HG03135 (cell line): Measurements from ENCODE around the gene CA5A.

Experiments used
- ATAC-seq: cut with Tn5 transposase; IDR thresholded peaks from one replicate; pipeline ENCODE4 v1.9.1; 2021; ENCODE audit warnings: mild to moderate bottlenecking, moderate library complexity; ENCODE audit not compliant: unreplicated experiment

Gene CA5A

DNA sequence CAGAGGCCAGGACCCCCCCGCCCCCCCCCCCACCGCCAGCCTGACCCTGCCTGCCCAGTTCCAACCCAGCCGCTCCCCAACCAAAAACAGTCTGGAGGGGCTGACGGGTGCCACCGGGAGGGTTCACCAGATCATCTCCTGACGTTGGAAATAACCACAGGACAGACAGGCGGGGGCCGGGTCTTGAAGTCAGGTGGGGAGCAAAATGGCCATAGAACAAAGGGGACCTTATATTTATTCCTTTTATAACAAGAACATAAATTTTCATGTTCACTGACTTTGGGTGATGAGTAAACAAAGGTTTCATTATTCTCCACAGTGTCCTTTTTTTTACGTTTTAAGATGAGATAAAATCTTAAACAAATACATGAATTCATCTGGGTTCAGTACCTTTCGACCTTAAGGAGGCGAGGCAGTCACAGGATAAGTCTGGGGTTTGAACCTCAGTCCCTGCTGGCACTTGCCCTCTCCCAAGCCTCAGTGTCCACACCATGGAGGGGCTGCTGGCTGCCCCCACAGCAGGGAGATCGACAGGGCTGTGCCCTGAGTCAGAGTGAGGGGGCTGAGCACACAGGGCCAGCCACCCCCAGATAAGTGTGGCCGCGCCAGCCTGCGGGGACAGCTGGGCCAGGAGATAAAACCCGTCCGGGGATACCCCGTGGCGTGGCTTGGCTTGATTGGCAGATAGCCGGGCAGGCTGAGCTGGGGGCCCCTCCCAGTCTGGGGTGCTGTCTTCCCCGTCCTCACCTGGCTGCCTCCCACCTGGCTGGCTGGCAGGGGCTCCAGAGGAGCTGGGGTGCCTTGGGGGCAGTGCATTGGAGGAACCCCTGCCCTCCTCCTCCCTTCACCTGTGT is 82.0 kb downstream of the CA5A start:
- ATAC-seq: no peak

DNA sequence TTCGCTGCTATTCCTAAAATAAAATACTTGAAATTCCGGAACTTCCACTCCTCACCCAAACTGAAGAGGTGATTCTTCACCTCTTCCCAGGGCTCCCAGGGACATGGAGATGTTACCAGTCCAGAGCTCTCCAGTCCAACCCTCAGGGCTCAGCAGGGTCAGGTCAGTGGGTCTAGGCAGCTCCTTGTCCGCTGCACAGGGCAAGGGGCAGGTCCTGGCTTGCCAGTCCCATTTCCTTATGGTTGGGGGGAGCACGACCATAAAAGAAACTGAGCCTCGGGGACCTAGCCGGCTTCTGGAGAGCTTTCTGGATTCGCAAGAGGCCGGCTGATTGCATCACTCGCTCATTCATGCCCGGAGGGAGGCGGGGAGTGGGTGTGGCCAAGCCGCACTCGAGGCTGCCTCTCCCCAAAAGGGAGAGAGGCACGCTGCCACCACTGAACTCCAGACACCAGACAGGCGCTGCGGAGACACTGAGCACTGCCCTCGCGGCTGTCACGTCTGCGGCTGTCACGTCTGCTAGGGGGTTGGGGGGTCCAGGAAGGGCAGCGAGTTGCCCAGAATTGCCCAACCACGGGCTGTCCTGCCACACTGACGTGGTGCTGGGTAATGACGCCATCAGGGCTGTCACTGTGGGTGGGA is 82.8 kb downstream of the CA5A start:
- no peak for ATAC-seq

DNA sequence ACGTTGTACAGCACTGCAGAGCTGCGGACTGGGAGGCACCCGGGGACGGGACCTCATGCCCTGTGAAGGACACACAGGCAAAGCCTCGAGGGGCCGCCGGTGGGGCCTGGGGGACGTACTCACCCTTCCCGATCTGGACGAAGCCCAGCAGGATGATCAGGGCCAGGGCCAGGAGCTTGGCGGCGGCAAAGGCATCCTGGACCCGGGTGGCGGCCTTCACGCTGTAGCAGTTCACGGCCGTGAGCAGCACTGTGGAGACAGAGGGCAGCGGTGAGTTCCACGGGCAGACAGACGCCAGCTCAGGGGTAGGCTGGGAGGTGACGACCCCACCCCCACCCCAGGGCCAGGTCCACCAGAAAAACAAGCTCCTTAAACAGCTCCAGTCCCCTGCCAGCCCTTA is 84.7 kb downstream of the CA5A start:
- ATAC-seq: no peak

DNA sequence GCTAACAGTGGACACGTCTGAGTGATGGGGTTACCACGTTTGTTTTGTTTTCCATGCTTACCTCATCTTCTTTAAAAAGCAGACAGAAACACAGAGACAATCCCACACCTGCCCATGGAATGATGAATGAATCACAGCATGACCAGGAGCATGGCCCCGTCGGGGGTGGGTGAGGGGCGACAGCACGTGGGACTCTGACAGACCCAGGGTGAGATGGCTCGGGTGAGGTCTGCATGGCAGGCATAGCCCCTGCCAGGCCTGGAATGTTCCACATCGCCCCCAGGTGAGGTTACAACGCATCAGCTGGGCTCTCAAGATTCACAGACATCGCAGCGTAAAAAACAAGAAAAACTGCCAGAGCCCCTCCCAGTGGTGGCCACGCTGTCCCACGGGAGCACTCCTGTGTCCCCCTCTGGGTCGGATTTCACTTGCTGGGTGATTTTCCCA is 85.2 kb downstream of the CA5A start:
- ATAC-seq: no peak

DNA sequence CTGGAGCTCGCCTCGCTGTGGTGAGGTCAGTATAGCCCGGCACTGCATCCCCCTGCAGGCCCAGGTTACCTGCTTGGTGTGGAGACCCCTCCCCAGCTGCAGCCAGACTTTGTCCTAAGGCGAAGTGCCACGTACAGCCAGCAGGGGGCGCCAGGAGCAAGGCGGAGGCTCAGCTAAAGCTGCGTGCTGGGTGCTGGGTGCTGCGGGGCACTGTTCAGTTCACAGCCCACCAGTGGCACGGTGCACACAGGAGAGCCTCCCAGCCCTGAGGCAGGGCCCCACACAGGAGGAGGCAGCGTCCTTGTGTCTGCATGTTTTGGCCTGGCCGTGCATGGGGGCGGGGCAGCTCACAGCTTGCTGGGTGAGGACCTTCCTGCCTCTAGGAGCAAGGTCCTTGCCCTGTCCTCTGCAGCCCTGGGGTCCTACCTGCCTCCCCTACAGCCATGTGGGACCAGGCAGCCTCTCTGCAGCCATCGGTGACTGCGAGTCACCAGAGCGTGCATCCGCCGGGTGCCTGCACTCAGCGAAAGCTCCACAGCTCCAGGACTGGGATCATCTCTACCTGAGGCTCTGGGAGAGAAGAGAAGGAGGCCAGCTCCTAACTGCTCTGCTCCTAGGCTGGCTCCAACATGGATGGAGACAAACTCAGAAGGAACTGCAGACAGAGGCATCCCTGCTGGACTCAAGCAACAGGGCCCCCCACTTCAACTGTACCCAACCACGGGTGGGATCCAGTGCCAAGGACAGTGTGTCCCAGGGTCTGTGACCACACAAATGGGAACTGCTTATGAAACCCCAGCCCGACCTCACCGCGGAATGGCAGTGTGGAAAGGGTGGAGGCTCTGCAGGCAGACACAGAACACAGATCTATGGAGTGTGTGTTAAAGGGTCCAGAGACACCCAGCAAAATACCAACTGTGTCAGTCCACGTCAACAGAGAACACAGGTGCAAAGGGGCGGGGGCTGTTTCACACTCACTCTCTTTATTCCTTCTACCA is 86.0 kb downstream of the CA5A start:
- no peak for ATAC-seq

DNA sequence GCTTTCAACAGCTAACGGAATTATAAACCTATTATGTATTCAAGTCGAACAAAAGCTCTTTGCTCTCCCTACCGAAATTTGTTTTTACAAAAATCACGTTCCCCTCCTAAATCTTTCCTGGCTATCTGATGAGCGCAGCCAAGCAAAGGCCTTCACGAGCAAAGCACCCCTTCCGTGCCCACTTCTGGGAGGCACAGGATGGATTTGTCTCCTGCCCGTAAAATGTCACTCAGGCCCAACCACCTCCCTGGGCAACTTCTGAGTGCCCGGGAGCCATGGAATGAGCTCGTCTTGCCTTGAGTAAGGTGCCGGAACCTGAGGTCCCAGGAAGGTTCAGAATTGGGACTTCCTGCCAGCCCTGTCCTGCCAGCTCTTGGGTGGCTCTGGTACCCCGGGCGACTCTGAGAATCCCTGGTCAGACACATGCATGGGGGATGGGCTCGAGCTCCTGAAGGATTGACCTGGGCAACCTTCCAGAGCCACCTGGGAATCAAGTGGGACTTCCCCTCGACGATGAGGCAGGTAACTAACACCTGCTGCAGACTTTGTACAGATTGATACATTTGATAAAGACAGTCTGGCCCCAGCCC is 86.8 kb downstream of the CA5A start:
- no peak for ATAC-seq

DNA sequence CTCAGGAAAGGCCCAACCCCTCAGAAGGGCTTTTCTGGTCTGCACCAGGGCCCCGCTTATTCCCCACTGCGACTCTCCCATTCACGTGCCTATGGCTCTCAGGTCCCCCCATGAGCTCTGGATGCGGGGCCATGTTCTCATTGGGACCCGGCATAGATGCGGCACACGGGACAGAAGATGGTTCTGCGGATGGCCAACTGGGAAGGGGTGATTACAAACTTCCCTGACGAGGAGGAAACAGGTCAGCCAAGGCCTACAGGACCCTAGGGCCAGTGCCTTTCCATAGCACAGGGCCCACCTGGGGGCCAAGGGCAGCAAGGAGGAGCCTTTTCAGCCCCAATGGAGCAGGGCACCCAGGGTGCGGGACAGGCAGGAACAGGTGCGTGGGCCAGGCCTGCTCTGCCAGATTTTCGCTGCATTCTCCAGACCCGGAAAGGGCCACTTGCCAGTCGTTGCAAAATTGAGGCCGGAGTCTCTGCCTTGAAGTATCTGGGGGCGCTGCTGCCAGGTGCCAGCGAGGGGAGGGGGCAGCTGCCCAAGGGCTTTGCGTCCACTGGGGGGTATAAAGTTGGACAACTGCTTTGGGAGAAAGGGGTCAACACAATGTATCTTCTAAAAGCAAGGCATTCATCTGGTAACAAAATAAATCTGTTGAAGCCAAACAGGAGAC is 87.5 kb downstream of the CA5A start:
- ATAC-seq: no peak

DNA sequence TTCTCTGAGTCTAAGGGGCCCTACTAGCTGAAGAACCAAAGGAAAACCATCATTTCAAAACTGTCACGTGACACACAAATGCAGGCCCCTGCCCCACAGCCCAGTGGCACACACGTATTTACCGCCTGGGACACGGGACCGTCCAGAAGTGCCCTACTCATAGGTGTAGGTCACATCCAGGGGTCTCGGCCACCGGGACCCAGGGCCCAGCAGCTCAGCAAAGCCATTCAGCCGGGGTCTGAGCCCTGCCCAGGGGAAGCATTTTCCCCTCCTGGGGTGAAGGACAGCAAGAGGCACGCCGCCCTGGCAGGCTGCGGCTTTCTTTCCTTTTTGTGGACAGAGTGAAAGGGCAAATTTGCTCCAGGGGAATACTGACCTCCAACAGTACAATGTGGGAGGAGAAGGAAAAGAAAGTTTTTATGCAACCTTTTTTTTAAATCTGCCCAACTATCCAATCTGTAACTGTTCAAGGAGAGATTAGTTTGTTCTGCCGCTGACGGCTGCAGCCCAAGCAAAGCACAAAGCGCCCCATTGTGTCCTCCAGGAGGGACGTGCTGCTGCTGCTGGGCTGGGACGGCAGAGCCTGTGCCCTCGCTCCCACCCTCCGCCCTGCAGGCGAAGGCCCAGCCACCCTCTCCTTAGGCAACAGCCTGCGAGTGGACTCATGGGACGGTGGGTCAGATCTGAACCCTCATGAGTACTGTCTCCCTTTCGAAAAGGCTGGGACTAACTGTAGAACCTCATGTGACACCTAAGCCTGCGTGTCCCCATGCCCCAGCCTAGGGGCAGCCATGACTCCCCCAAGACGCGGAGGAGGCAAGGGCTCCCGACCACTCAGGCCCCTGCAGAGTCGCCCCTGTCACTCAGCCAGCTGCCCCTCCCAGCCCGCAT is 88.3 kb downstream of the CA5A start:
- no peak for ATAC-seq

DNA sequence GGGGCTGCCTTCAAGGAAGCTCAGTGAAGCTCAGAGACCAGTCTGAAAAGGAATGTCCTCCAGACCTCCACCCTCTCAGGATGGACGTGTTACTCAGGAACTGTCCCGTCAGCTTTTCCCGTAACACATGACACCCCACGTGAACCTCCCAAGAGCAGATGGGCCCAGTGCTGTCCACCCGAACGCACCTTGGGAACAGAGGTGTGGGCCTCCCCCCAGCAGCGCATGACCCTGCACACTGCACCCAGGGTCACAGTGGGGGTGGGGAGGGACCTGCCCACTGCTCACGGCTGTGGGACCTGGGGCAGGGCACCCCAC is 88.9 kb downstream of the CA5A start:
- ATAC-seq: no peak

DNA sequence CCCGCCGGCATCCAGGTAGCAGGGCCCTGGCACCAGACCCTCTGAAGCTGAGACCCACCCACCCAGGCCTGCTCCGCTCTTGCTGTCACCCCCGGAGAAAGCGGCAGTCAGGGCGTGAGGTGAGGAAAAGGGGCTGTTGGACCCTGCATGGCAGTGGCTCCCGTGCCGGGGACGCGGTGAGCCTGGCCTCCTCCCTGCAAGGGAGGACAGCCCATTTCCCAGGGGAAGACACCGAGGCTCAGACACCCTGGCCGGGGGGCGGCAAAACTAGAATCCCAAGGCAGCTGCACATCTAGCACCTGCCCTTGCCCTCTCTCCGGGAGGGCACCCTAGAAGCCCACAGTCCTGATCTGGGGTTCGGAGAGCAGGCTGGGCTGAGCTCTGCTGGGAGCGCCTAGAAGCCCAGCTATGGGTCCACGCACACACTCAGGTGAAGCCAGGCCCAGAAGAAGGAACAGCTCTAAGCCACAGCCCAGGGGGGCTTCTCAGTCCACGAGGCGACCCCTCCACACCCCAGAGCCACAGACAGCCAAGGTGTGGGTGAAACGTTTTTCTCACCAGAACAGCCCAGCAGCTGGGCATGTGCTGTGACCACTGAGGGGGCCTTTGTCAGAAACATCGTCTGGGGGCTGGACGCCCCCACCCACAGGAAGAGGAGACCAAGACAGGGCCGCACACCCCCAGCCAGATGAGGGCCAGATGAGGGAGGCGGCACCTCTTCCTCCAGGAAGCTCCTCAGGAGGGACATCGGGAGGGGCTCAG is 89.4 kb downstream of the CA5A start:
- no peak for ATAC-seq

DNA sequence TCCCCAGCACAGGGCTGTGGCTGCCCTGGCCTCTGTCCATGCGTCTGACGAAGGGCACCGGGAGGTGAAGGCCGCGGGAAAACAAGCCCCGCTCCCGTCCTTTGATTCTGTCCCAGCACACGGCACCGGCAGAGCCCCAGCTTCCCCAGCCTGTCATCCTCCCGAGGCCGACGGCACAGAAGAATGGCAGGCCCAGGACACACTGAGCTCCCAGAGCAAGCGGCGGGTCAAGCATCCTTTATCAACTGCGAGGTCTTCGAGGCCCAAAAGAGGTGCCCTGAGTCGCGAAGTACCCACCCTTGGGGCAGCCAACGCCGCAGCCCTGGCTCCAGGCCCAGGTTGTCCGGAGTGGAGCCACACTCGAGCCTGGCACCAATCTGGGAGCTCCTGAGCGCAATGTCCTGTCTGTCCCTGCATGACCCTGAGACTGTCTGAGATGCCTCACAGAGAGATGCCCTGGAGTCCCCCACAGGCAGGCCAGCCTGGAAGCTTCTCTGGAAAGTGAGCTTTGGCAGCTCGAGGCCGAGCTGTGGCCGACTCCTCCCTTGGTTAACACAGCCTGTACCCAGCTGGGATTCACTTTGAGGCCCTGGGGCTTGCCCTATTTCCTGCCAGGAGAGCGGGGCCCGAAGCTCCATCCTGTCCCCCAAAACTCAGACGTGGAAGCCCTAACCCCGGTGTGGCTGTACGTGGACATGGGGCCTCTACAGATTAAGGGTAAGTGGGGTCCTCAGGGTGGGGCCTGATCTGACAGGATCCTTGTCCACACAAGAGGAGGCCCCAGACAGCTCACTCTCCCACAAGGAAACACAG is 90.3 kb downstream of the CA5A start:
- ATAC-seq: no peak

DNA sequence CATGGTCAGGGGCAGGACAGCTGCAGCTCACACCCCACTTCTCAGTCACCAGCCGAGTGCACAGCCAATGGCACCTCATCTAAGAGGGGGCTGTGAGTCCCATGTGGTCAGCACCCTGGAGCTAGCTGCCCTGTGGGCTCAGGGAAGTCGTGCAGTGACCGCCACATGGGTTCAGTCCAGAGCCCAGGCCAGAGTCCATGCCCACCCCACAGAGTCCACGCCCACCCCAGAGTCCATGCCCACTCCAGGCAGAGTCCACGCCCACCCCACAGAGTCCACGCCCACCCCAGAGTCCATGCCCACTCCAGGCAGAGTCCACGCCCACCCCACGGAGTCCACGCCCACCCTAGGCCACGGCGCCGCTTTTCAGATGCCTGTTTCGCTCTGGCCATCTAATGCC is 91.1 kb downstream of the CA5A start:
- no peak for ATAC-seq

DNA sequence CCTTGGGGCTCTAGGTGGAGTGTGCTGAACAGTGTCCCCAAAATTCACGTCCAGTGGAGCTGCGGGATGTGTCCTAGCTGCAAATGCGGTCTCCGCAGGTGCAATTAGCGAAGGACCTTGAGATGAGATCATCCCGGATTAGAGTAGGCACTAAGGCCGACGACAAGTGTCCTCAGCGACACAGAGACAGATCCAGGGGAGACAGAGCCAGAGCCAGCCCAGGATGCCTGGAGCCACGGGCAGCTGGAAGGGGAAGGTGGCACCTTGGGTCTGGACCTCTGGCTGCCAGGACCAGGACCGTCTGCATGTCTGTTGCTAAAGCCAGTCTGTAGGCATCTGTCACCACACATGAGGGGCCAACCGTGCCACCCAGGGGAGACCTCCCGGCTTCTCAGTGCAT is 91.5 kb downstream of the CA5A start:
- ATAC-seq: no peak

DNA sequence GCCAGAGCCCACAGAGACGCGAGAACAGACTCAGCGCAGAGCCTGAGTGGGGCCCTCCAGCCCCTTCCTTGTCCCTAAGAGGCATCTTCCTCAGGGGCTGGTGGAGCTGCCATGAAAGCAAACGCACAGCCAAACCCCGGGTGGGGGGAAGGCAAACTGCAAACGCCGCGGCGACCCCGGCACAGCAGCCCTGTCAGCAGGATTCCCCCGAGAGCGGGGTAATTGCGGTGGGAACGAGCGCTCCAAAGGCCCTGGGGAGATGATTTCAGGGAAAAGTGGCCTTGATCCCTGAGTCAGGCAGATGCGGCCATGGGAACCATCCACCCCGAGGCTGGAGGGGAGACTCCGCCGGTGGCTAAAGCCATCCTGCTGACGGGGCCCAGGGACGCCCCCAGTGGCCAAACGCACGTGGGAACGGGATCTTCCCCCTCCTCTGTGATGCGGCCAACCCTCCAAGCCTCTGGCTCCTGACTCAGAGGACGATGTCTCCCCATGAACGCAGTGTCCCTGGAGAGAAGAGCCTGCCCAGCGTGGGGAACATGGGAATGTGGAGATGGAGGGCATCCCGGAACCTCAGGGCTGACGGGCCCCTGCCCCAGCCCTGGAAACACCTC is 92.1 kb downstream of the CA5A start:
- no peak for ATAC-seq

DNA sequence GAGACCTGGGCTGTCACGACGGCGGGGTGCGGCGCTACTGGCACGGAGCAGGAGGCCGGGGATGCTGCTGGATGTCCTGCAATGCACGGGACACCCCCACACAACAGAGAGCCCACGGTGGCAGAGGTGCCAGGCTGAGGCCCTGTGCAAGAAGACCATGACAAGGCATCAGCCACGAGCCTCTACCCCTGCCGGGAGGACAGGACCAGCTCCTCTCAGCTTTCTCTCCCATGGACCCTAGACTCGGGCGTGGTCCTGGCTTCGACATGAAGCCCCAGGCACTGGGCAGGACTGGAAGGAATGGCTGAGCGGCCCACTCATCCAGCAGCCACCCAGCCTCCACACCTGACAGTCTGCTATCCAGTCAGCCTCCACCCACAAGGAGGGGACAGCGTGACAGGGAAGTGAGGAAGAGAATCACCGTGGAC is 92.6 kb downstream of the CA5A start:
- ATAC-seq: no peak

DNA sequence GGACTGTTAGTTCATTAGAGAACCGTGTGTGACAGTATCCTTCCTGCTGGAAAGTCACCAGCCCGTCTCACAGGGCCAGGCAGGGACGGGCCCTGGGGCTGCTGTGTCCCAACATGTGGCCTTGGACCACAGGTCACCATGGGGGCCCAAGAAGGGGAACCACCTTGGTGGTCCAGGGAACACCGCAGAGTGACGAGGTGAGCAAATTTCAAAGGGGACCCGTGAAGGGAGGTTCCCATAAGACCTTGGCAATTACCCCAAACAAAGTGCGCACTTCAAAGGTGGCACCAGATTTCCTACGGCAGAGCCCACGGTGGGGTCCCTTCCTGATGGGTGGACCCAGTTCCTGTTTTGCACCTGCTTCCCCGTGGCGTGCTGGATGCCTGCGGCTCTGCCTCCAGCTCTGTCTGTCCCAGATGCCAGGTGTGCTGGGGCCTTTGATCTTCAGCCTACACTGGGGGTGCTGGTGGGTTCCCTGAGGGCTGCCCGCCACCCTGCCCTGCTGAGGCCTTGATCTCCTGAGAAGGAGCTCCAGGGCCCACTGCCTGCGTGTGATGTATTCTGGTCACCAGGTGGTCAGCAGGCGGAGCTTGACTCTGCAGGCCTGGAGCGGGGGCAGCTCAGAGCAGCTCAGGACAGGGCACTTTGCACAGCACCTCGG is 94.0 kb downstream of the CA5A start:
- no peak for ATAC-seq
